ENCODE measurements around the gene AOX1.

Gene AOX1

GRCh38 chr2:200674837-200675236 is 89.0 kb downstream of the AOX1 start (continued):
- TF ChIP-seq PRDM6 (tag by site-specific recombination; IDR thresholded peaks at IDR 0.05), result no peak
- TF ChIP-seq ZNF48 (tag by site-specific recombination; IDR thresholded peaks at IDR 0.05), result no peak
- TF ChIP-seq ZNF707 (tag by site-specific recombination; IDR thresholded peaks at IDR 0.05), result no peak

GRCh38 chr2:200677171-200677570 is 91.4 kb downstream of the AOX1 start:
- no peak for TF ChIP-seq KLF1 (tag by site-specific recombination; IDR thresholded peaks at IDR 0.05)
- TF ChIP-seq HIC1 (tag by site-specific recombination; IDR thresholded peaks at IDR 0.05), result no peak
- no peak for TF ChIP-seq MYNN (tag by site-specific recombination; IDR thresholded peaks at IDR 0.05; ENCODE audit: borderline replicate concordance)
- TF ChIP-seq ZBTB17 (tag by site-specific recombination; IDR thresholded peaks at IDR 0.05), result peak; percentile 50; the same call in 1 of the 2 replicates
- H3K4me1 ChIP-seq (ENCODE audit: control insufficient read depth, insufficient read depth, low read length), result no peaks in the 10 kb centered on the region
- H3K36me3 ChIP-seq (ENCODE audit: control insufficient read depth in 2 of 2, insufficient read depth in 1 of 2, low read length in 2 of 2), result no peaks in the 10 kb centered on the region
- H3K4me3 ChIP-seq (ENCODE audit: low read depth, low read length), result no peak overlapping the region
- POLR2A ChIA-PET, result no interaction called here
- CTCF ChIA-PET, result no interaction called here
- H3K9me3 ChIP-seq (ENCODE audit: control insufficient read depth, insufficient read depth, low read depth, low read length), result no peaks in the 10 kb centered on the region
- H3K27ac ChIP-seq (ENCODE audit: extremely low read depth, low read depth, low read length), result no peak overlapping the region

- no peaks in the 10 kb centered on the region for H3K4me1 ChIP-seq (ENCODE audit: control insufficient read depth, insufficient read depth, low read length)
- POLR2A ChIA-PET, result no interaction called here
- no peaks in the 10 kb centered on the region for H3K36me3 ChIP-seq (ENCODE audit: control insufficient read depth in 2 of 2, insufficient read depth in 1 of 2, low read length in 2 of 2)
- H3K27ac ChIP-seq (ENCODE audit: extremely low read depth, low read depth, low read length), result no peak overlapping the region
- CTCF ChIA-PET, result interaction anchor here (0.7 kb wide), 1 partner anchor 20 kb away, joined by 3 read pairs; no protein-coding TSS in a partner anchor
- no peaks in the 10 kb centered on the region for H3K9me3 ChIP-seq (ENCODE audit: control insufficient read depth, insufficient read depth, low read depth, low read length)
- TF ChIP-seq ZNF639 (tag by site-specific recombination; IDR thresholded peaks at IDR 0.05), result no peak
- TF ChIP-seq ZNF416 (tag by site-specific recombination; IDR thresholded peaks at IDR 0.05), result no peak
- no peak for TF ChIP-seq ZNF660 (tag by site-specific recombination; IDR thresholded peaks at IDR 0.05)
- no peak for TF ChIP-seq ZFHX2 (tag by site-specific recombination; conservative IDR thresholded peaks at IDR 0.05)
- TF ChIP-seq TSHZ1 (tag by site-specific recombination; IDR thresholded peaks at IDR 0.05; ENCODE audit: borderline replicate concordance), result no peak
- TF ChIP-seq ELK4 (IDR thresholded peaks at IDR 0.05; ENCODE audit: borderline replicate concordance, low read depth, low read length), result no peak
- no peak for TF ChIP-seq ZNF121 (tag by site-specific recombination; IDR thresholded peaks at IDR 0.05)
- TF ChIP-seq ZNF302 (tag by site-specific recombination; IDR thresholded peaks at IDR 0.05; ENCODE audit: low read depth), result no peak
- TF ChIP-seq ZBTB8A (tag by site-specific recombination; IDR thresholded peaks at IDR 0.05), result no peak
- no peak for TF ChIP-seq ZNF747 (tag by site-specific recombination; IDR thresholded peaks at IDR 0.05)
- H3K4me3 ChIP-seq (ENCODE audit: low read depth, low read length), result no peak overlapping the region
Measured at GRCh38 chr2:200677721-200678532, 92.1 kb downstream of the AOX1 start.
